Inflammatory macrophage treated with lipopolysaccharide for 1 hour (primary cell): ENCODE results near the gene VCL.

Experiments used
- DNase-seq, 2 donors: peaks; one replicate each; pipeline ENCODE4 v3.0.0-alpha.2; 2020 to 2022

Gene VCL

DNA sequence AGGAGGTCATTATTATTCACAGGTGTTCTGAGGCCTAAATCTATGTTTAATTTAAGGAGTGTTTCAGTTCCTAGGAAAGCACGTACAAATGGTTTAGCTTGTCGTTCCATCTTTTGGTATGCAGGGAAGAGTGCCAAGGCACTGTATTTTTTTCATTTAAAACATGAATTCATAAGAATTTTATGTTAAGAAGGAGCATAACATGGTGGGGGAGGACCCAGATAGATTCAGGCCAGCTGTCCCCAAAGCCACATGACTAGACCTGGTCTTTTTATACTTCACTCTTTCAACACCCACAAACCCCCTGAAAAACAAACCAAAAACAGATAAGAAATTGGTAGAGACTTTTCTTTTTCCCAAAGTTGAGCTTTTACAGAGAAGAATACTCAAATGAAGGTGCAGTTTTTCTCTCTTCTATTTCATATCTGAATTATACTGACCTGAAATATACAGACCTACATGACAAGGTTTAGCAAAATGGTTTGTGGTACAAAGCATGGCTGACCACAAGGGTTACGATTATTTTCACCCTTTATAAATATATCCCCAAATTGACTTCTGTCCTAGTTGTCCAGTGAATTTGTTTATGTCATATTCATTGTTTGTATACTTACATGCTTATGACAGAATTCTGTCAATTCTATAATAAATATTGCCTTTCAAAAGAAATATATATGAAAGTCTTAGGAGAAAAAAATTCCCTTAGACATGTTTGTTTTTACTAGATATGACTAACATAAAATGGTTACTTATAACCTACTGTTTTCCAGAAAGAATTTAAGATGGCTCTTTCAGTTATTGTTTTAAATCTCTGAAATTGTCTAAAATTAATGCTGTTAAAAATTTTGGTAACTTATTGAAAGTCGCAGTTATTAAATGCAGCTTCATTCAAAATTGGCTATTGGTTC, 81.4 kb downstream of the VCL start:
- DNase-seq, result no peak

DNA sequence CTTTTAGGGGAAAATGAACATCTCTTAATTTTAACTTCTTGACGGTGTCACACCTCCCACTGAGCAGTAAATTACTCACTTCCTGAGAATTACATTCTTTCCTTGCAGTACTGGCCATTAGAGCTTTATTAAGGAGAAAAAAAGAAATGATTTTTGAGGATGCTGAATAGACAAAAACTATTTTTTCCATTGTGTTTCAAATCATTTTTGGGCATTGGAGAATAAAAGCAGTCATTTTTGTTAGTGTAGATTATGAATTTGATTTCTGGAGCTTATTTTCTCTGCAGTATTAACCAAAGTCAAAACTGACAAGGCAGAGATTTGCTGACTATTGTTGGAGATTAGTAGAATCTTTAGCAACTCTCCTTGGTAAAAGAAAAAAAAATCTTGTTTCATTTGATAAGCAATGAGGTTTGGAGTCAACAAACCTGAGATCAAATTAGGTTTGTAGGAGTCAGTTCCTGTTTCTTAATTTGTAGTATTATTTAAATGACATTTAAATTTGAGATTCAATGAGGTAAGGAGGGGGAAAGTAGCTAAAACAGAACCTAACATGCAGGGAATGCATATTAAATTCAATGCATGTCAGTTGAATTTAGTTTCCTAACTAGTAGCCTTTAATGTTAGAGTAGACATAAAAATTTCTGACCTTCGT, 82.1 kb downstream of the VCL start:
- no peak for DNase-seq

DNA sequence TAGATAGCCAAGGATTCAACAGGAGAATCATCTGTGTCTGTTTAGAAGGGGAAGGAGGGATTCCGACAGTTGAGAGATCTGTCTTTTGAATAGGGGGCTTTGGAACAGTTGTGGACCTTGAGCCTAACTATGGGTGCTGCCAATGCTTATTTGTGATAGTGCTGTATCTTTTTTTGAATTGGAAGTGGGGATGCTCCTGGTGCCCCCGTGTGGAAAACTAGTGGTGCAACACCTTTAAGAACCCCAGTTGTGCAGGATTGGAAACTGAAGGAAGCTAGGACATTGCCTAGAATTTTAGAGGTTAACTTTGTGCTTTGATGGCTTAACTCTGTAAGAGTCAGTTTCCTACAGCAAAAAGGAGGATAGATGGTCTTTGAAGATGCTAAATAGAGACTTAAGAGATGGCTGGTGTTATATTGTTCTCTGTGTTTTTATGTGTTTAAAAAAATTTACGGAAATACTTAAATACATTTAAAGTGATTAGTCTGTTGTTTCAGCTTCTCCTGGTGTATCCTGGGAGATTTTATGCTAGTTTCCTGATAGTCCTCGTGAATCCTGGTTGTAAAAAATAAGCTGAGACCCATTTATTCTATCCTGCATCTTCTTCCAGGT, 83.4 kb downstream of the VCL start:
- peak; percentile 48 to 61 for DNase-seq

DNA sequence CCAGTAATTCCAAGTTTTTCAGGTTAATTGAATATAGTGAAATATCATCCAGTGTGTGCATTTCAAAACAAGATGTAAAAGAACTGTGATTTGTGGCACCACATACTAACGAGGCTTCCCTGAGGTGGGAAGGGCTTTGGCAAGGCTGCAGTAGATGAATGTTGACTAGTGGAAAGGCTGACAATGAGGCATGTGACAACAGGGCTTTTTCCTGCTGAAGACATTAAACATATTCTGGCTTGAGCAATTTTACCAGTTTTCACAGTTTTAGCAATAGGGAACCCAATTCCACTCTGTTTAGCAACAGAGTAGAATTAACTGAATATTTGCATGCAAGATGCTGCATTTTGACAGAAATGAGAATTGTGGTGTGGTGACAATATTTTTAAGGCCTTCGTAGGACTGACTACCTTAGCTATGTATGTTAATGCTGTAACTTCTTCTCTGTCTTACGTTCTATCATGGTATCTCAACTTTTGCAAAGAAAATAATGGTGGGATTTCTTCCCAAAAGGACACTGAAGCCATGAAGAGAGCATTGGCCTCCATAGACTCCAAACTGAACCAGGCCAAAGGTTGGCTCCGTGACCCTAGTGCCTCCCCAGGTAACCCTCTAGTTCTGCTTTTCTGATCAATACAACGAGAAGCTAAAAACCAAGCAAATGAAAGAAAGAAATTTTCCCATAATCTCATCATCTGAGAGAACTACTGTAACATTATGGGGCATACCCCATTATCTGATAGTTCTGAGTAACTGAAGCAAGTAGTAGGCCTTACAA, 84.2 kb downstream of the VCL start:
- peak; percentile 79 to 91 for DNase-seq

DNA sequence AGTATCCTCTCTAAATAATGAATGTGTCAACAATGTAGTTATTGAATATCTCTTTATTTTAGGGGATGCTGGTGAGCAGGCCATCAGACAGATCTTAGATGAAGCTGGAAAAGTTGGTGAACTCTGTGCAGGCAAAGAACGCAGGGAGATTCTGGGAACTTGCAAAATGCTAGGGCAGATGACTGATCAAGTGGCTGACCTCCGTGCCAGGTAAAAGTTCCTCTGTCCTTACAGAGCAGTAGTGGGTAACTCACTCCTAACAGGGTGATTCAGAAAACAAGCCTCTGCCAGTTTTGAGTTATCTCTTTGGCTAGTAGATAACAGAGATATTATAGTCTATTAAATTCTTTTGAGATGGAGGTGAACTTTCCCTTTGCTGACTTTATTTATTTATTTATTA, 85.4 kb downstream of the VCL start:
- no peak for DNase-seq

DNA sequence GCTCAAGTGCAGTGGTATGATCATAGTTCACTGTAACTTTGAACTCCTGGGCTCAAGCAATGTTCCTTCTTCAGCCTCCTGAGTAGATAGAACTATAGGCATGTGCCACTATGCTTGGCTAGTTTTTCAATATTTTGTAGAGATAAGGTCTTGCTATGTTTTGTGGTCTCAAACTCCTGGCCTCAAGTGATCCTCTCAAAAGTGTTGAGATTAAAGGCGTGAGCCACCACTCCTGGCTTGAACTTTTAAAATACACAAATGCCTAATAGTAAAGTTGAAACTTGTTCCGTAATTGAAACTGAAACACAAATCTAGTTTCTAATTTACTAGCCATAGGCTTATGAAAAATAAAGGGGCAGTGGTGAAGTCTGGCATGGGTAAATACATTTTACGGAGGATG, 87.0 kb downstream of the VCL start:
- DNase-seq, result no peak

DNA sequence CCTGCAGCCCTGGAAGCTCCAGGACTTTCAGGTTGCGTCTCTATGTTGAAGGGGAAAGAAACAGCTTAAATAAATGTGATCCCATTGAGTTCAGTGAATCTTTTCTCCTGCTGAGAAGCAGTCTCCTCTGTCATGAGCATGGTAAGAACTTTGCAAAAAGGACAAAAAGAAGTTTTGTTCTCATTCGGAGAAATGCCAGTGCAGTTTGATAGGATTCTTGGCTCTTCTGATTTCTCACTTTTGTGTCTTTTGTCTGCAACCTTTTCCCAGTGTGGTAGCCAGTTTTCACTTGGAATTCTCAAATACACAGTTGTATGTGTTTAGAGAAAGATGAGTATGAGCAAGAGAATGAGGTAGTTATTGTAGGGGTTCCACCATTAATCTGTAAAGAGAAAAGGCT, 88.4 kb downstream of the VCL start:
- DNase-seq, result no peak

DNA sequence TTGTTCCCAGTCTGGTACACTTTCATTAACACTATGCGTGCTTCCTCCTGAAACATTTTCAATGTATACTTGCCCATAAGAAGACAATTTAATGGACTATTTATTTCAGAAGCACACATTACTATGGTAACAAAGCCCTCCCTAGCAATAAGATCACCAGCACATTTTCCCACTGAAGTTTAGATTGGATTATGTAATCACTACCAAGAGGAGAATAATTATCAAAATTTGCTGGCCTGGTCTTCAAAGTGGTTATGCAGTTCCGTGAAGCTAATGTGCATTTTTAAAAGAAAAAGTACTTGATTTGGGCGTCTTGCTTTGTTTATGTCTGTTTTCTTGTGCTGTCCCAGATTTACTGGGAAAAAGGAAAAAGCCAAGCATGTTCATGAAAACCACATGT, 90.8 kb downstream of the VCL start:
- DNase-seq, result no peak

DNA sequence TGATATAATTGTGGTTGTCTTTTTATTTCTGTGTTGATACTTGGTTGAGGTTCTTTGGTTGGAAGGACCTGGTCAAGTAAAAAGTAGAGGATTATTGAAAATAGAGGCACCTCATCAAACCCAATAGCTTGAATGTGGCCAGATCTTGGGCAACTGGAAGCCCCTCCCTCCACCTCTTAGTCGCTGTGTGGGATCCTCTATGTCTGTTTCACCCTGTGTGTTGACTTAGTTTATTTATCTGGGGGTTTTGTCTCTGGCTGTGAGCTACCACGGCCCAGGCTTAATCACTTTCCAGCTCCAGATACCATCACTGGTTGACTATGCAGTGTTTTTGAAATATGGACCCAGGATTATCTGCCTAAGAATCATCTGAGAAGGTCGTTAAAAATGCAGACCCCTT, 94.5 kb downstream of the VCL start:
- DNase-seq, result no peak

DNA sequence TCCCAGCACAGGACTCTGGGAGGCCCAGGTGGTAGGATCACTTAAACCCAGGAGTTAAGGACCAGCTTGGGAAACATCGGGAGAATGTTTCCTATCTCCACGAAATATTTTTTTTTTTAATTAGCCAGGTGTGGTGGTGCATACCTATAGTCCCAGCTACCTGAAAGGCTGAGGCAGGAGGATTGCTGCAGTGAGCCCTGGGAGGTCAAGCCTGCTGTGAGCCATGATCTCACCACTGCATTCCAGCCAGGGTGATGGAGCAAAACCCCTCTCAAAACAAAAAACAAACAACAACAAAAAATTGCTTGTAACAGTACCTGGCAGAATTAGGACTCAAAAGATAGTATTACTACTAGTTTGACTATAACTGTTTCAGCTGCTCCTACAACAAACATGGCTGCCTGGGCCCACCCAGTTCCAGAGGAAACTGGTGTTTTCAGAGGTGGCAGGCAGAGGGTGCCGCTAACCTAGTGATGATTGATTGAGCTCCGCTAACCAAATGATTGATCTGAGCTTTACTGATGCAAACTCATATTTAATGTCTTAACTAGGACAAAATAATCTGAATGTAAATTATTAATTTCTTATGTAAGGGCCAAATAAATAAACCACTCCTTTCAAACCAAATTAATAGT, 95.7 kb downstream of the VCL start:
- no peak for DNase-seq

DNA sequence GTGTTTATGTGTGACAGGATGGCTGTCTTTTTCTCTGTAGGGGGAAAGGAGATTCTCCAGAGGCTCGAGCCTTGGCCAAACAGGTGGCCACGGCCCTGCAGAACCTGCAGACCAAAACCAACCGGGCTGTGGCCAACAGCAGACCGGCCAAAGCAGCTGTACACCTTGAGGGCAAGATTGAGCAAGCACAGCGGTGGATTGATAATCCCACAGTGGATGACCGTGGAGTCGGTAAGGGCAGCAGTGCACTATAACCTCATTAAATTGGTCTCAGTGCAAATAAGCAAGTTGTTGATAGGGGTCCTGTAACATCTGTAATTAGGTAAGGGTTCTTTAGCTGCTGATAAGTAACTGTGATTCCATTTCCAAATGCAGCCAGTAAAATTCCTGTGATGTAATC, 96.3 kb downstream of the VCL start:
- DNase-seq, result no peak

DNA sequence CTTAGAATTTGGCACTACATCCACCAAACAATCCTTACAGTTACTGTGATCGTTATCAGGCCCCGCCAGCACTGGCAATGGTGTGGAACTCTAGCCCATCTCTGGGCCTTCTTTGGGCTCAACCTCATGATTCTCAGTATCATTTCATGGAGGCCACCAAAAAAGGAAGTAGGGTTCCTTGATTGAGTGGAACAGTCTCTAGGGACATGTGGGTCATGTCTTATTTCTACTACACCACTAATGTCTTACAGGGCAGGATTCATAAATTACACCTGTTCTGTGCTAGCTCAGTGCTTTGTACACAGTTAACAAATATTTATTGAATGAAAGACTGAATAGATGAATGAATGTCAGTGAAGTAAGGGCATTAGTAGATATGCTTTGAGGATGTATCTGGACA, 98.9 kb downstream of the VCL start:
- no peak for DNase-seq

DNA sequence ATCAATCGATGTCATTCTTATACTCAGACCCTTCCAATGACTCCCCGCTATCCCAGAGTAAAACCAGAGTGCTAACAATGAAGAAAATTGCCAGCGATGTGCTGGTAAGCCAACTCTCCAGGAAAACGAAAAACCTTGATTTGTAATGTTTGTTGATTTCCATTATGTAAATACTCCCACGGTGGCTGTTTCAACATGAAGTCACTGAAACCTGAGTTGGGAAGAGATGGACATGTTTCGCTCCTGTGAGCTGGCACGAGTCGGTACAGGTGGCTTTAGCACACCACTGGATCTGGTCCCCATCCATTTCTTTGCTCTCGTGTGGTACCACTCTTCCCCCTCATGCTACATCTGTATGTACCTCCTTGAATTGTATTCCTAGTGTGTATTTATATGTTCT, 99.9 kb downstream of the VCL start:
- no peak for DNase-seq

DNA sequence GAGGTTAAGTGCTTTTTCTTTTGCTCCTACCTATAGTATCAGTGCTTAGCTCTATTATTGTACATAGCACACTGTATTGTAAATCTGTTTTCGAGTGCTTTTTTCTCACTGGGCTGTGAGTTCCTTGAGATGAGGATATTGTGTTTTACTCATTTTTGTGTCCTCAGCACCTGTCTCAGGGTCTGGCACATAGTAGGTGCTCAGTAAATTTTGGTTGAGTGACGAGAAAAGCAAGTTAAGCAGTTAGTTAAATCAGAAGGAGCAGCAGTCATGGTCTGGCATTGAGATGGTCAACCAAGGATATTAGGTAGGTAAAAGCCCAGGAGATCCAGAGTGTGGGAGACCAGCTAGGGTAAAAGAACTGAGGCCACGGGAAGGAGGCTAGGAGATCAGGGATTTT, 101.5 kb downstream of the VCL start:
- DNase-seq, result no peak

DNA sequence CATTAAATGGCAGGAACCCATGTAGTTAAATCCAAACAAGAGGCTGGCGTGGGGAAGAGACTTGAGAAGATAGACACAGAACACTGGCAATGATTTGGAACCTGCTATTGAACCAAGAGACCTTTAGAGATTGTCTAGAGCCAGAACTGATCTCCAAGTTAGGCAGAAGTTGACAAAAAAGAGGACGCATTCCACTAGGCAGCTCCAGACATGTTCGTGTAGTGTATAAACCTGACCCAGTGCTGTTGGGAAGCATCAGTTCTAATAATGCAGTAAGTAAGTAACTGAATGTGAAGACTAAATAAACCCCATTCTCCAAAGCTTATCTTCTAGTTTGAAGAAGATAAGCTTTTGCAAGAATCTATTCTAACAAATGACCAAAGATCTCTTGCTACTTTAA, 101.9 kb downstream of the VCL start:
- no peak for DNase-seq

DNA sequence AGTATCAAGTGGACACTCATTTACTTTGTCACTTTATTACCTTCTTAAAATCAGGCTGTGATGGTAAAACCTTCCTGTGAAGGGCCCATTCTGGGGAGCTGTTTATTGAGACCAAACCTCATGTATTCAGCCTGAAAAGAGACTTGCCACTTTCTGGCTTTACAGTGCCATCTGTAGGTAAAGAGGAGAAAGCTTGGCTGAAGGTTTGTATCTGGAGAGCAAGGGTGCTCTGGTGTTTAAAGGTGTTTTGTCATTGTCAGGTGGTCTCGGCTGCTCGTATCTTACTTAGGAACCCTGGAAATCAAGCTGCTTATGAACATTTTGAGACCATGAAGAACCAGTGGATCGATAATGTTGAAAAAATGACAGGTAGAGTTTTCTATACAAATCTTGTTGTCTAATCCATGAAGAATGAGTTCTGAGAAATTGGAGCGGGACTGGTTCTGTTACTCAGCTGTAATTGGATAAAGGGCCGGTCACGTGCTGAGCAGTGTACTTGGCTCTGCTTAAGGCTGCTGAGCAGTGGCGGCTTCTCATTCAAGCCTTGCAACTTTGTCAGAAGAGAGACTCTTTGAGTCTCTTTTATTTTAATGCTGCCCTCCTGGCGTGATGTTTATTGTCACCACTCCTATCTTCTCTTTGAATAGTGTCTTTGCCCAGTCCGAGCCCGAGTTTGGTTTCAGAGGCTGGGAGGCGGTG, 105.8 kb downstream of the VCL start:
- DNase-seq, result no peak

DNA sequence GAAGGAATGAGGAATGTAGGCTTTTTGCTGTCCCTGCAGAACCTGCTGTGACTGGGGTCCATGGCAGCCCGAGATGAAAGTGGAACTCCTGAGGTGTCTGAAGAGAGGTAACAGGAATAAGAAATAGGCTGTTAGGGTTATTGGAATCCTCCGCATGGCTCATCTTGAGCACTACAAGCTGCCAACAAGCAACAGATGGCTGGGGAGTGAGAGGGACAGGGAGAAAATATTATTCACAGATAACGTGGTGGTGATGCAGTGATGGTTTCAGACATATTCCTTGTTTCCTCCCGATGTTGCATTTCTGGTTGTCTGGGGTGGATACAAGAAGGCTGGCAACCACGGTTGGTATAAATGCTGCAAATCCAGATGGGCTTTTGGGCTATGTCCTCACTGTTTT, 106.6 kb downstream of the VCL start:
- DNase-seq, result no peak

DNA sequence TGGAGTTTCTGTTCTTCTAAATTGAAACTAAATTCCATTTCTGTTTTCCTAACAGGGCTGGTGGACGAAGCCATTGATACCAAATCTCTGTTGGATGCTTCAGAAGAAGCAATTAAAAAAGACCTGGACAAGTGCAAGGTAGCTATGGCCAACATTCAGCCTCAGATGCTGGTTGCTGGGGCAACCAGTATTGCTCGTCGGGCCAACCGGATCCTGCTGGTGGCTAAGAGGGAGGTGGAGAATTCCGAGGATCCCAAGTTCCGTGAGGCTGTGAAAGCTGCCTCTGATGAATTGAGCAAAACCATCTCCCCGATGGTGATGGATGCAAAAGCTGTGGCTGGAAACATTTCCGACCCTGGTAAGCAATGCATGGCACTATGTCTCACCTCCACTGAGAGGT, 107.1 kb downstream of the VCL start:
- DNase-seq, result no peak

DNA sequence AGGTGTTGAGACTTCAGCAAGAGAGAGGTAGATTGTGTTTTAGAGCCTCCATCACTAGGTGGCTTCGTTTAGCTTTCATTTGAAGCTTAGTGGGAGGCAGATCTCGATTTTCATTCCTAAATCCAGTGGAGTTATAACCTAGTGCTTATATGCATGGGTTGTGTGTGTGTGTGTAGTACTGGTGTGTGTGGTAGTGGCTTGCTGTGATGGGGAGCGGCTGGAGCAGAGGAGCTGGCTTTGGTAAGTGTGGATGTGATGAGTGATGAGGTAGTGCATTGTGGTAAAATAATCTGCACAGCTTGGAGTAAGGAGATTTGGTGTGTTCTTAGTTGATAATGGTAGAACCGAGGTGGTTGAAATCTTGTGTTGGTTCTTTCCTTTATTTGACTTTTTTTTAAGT, 109.5 kb downstream of the VCL start:
- no peak for DNase-seq

DNA sequence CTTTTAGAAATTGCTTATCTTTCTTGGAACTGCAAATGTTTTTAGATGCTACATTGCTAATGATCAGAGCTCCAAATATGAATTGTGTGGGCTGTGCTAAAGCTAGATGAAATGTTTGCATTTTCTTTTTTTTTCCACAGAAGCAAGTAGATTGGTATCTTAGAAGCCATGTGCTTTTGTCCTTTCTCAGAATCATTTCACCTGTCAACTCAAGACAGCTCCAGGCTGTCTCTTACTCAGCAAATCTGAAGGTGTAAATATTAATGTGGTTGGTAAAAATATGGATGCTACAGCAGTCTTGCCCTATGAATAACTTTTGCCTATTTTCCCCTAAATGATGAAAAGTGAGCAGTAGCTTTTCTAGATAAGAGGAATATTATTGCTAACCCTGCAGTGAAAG, 111.5 kb downstream of the VCL start:
- DNase-seq, result no peak

DNA sequence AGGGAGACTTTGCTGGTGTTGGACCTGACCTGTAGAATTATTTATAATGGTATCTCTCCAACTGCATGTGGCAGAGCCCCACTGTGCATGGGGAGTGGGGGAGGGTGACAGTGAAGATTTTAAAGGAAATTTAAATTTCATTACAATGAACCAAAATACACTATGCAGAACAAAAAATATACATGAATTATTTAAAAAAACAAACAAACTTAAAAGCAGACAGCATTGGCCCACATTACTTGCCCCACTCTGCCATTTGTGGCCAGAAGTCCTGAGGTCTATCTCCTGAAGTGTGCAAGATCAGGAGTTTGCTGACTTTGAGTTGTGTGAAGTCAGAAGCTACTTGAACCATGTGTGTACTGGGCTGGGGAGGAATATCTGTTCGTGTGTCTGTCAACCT, 112.2 kb downstream of the VCL start:
- DNase-seq, result no peak

DNA sequence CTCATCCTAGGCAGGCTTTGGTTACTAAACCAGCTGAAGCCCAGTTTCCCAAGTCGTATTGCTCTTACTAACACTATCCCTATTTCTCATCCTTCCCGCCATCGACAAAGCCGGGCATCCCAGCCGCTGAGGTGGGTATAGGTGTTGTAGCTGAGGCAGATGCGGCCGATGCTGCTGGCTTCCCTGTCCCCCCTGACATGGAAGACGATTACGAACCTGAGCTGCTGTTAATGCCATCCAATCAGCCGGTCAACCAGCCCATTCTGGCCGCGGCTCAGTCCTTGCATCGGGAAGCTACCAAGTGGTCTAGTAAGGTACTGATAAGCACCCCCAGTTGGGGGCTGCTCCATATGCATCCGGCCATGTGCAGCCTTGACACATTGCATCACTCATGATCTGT, 113.9 kb downstream of the VCL start:
- no peak for DNase-seq
